K562 treated with DMSO at 1 percent for 48 hours (cell line): ENCODE measurements around the gene NR1I2. TPM values are rescaled to one million over a fixed set of nuclear protein-coding genes. Genes with fewer than 3 reads are reported as not detected.

Experiments
- total RNA-seq: library from RNA; unstranded; fragments of 300-600 nt; gene quantifications from 2 replicates; pipeline ENCODE4 v1.2.3, GENCODE V29; 2022; ENCODE audit warnings: low replicate concordance; ENCODE audit errors: extremely low read depth

The NR1I2 gene
- total RNA-seq, result not detected in 2 replicates

DNA sequence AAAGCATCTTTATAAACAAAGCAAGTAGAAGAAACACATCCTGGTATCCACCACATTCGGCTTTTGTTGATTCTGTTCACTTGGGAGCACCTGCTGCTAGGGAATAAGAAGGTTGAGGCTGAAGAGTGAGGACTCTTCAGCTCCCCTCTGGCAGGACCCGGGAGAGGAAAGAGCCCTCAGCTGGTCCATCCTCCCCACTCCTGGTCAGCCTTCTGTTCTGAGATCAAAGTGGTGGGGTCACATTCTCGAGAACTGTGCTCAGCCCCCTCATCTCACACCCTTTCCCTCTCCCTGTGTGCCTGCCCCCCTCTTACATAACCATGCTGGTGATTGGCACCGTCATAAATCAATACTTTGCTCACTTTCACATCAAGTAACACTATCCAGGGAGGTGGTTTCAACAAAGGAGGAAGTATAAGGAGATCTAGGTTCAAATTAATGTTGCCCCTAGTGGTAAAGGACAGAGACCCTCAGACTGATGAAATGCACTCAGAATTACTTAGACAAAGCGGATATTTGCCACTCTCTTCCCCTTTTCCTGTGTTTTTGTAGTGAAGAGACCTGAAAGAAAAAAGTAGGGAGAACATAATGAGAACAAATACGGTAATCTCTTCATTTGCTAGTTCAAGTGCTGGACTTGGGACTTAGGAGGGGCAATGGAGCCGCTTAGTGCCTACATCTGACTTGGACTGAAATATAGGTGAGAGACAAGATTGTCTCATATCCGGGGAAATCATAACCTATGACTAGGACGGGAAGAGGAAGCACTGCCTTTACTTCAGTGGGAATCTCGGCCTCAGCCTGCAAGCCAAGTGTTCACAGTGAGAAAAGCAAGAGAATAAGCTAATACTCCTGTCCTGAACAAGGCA is at the start of gene NR1I2:
TSS of gene NR1I2 (plus strand) at position 772 of the 869 bp plus-strand sequence.

Other genes with a start within 250 kb of the NR1I2 start
- not detected in 2 replicates for gene CD80, start 222.5 kb upstream of the NR1I2 start, total RNA-seq
- gene ADPRH, start 202.6 kb upstream of the NR1I2 start, total RNA-seq, result not detected in 2 replicates
- not detected in 2 replicates for gene PLA1A, start 184.2 kb upstream of the NR1I2 start, total RNA-seq
- not detected in 2 replicates for gene POPDC2, start 121.5 kb upstream of the NR1I2 start, total RNA-seq
- gene COX17, start 104.7 kb upstream of the NR1I2 start, total RNA-seq, result not detected in 2 replicates
- not detected in 2 replicates for gene CFAP91, start 79.1 kb upstream of the NR1I2 start, total RNA-seq